ENCODE results near the gene CDCA3.

DNA sequence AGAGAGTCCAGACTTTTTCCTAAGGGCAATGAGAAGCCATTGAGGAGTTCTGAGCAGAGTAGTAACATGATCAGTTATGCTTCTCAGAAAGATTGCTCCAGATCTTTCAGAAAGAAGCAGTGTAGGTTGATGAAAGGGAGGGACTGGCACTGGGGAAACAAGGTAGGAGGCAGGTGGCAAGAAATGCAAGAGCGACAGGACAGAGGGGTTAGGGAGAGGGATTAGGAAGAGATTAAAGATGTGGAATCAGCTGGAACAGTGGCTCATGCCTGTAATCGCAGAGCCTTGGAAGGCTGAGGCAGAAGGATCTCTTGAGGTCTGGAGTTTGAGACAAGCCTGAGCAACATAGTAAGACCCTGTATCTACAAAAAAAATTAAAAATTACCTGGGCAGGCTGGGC is 3.4 kb downstream of the CDCA3 start:
- TF ChIP-seq POLR2A (IDR thresholded peaks at IDR 0.05; ENCODE audit: low read depth, low read length) (no peak), POLR2AphosphoS5 (IDR thresholded peaks at IDR 0.05; ENCODE audit: low read depth, low read length) (no peak), TAF1 (IDR thresholded peaks at IDR 0.05; ENCODE audit: borderline replicate concordance, low read depth, low read length) (no peak)

Data from GM12892 (cell line).